Frontal cortex (tissue), 4 donors: ENCODE results near the gene OLA1. TPM values are rescaled to one million over a fixed set of nuclear protein-coding genes. Genes with fewer than 3 reads are reported as not detected.
A peak's percentile ranks its signal among the peaks of the same experiment; 100 is the strongest.
"Not testable (repeated sequence)": the region's sequence is repeated elsewhere in the genome, so short reads cannot be mapped to it uniquely, and the experiment has no call there.

Source experiments
- DNase-seq, 2 donors: peaks; one replicate each; pipeline ENCODE4 v3.0.0; 2012; ENCODE audit warnings: low spot score in 2 of 2
- FAIRE-seq: peaks from 2 replicates; lab custom pipeline; 2012; peaks lifted over from hg19 to GRCh38; lab: Jason Lieb, UNC
- total RNA-seq: library from RNA; depleted of rRNA; stranded (reverse); fragments of >200 nt; gene quantifications from one replicate; pipeline ENCODE4 v1.2.3, GENCODE V29; 2014
- donor health status: control.
- donor health status: control.
- donor health status: control.

OLA1 gene
- 114 TPM for total RNA-seq

GRCh38 chr2:174248187-174248997 lies at the start of gene OLA1:
Gene OLA1 (minus strand): TSS chr2:174248532. CDS start chr2:174246815, 1,717 bp downstream.
- no peak for FAIRE-seq

GRCh38 chr2:174292908-174293307 lies 44.6 kb upstream of the OLA1 start:
- DNase-seq (no peak), FAIRE-seq (no peak)

More at GRCh38 chr2:174248187-174248997, at the start of gene OLA1:
- DNase-seq = peak; percentile 96 to 97

GRCh38 chr2:174286172-174286571 lies 37.8 kb upstream of the OLA1 start:
- DNase-seq (no peak), FAIRE-seq (no peak)

GRCh38 chr2:174282441-174282840 lies 34.1 kb upstream of the OLA1 start:
- FAIRE-seq (no peak), DNase-seq (no peak)

DNA sequence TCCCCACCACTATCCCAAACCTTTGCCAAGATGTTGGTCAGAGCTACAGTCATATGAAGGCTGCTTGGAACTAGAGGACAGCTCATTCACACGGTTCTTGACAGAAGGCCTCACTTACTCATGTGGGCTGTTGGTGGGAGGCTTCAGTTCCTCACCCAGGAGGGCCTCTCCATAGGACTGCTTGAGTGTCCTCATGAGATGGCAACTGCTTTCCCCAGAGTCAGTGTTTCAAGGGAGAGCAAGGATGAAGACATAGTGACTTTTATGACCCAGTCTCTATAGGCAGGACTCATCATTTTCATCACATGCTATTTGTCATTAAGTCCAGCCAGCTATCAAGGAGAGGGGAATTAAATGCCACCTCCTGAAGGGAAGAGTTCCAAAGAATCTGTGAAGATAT lies 33.4 kb upstream of the OLA1 start:
- no peak for FAIRE-seq

GRCh38 chr2:174280596-174280995 lies 32.3 kb upstream of the OLA1 start:
- no peak for DNase-seq
- no peak for FAIRE-seq

More for the DNA sequence above, 33.4 kb upstream of the OLA1 start:
- no peak for DNase-seq

DNA sequence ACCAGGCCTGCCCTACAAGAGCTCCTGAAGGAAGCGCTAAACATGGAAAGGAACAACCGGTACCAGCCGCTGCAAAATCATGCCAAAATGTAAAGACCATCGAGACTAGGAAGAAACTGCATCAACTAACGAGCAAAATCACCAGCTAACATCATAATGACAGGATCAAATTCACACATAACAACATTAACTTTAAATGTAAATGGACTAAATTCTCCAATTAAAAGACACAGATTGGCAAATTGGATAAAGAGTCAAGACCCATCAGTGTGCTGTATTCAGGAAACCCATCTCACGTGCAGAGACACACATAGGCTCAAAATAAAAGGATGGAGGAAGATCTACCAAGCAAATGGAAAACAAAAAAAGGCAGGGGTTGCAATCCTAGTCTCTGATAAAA lies 21.9 kb upstream of the OLA1 start:
- not testable (repeated sequence) for FAIRE-seq, DNase-seq

DNA sequence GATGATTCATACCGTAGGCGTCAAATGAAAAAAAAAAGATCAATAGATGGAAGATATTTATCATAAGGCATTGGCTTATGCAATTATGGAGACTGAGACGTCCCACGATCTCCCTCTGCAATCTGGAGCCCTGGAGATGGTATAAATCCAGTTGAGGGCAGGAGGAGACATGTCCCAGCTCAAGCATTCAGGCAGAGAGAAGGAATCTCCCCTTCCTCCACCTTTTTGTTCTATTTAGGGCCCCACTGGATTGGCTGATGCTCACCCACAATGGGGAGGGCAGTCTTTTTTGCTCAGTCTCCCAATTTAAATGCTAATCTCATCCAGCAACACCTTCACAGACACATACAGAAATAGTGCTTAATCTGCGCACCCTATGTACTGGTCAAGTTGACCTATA lies 18.0 kb upstream of the OLA1 start:
- DNase-seq = no peak
- FAIRE-seq = no peak

DNA sequence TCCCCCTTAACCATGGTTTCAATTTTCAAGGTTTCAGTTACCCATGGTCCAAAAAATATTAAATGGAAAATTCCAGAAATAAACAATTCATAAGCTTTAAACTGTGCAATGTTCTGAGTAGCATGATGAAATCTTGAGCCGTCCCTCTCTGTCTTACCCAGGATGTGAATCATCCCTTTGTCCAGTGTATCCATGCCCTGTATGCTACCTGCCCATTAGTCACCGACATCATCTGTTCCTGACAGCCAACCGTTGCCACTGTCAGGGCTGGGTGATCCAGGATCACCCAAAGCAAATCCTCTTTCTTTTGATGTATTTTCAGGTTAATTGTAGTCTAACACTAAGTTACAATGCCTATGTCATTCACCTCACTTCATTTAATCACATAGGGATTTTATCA lies 15.7 kb upstream of the OLA1 start:
- DNase-seq (no peak), FAIRE-seq (no peak)

DNA sequence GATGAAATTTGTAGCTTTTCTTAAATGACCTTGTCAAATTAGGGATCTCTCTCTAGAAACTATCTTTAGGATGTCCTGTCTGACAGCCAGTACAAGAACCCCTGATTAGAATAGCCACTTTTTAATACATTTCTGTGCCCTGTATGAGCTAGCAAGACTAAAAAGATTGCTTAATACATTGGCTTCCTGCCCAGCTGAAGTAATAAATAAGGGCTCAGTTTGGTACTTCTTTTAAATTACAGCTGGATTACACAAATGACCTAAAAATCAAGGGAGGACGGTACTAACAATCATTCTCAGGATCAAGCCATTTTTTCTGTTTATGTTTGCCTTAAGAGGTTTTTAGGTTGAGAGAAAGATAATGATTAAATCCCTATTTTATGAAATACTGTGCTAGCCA lies 11.6 kb upstream of the OLA1 start:
- no peak for DNase-seq
- FAIRE-seq = no peak

GRCh38 chr2:174254267-174254666 lies 5.9 kb upstream of the OLA1 start:
- DNase-seq = no peak
- no peak for FAIRE-seq

DNA sequence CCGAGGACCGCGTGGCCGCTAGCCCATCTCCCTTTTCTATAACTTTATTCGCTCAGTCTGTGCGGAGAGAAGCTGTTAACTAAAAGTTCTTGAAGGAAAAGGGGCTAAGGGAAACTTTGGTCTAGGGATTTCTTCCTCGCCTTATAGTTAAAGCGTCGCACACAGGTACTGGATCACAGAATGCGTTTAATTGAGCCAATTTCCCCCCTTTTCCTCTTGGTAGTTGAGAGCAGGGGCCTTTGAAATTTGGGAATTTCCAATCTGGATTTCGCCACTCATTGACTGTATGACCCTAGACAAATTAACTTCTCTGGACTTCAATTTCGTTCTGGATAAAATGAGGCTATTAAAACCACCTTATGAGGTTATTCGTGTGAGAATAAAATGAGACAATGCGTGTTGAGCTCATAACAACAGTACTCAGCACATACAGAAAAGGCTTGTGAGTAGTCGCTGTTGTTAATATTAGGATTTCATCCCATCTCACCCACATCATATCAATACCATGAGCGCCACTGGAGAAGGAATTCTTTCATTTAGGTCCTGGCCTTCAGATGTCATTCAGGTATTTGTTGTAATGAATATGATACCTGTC lies 763 bp upstream of the OLA1 start:
- no peak for FAIRE-seq
- no peak for DNase-seq

GRCh38 chr2:174247474-174248186 lies 702 bp downstream of the OLA1 start:
- peak in 1 of 2 donors; percentile 19 for DNase-seq

DNA sequence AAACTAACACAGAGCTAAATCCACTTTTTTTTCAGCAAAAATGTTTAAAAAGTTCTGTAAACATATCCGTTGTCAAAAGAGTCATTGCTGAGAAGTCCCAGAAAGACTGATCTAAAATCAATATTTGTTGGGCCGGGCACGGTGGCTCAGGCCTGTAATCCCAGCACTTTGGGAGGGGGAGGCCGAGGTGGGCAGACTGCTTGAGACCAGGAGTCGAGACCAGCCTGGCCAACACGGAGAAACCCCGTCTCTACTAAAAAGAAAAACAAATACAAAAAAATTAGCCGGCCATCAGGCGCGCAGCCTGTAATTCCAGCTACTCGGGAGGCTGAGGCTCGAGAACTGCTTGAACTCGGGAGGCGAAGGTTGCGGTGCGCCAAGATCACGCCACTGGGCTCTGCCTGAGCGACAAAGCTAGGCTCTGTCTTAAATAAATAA lies 1.4 kb downstream of the OLA1 start:
- no peak for FAIRE-seq
- no peak for DNase-seq

More at GRCh38 chr2:174247474-174248186, 702 bp downstream of the OLA1 start:
- no peak for FAIRE-seq

DNA sequence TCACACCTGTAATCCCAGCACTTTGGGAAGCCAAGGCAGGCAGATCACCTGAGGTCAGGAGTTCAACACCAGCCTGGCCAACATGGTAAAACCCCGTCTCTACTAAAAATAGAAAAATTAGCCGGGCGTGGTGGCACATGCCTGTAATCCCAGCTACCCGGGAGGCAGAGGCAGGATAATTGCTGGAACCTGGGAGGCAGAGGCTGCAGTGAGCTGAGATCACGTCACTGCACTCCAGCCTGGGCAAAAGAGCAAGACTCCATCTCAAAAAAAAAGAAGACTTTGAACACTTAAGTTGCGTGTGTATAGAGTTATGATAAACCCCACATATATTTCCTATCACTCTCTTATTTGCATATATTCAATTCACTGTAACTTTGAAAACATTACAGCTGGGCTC lies 2.7 kb downstream of the OLA1 start:
- DNase-seq, FAIRE-seq: not testable (repeated sequence)

DNA sequence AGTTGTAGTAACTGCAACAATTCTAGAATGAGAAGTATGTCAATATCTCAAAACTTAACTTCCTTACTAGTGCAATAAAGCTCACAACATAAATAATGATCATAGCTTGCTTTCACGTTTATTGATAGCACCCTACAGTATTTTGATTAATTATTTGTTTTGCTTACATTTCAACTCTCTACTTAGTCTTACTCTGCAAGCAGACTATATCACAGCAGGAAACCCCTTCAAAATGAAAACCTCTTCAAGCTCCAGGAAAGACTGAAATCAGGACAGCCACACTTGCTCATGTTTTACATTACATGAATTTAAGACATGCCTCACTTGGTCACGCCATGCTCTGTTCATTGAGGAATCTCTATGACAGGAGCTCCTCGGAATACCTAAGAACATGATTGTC lies 3.3 kb downstream of the OLA1 start:
- no peak for DNase-seq
- no peak for FAIRE-seq

DNA sequence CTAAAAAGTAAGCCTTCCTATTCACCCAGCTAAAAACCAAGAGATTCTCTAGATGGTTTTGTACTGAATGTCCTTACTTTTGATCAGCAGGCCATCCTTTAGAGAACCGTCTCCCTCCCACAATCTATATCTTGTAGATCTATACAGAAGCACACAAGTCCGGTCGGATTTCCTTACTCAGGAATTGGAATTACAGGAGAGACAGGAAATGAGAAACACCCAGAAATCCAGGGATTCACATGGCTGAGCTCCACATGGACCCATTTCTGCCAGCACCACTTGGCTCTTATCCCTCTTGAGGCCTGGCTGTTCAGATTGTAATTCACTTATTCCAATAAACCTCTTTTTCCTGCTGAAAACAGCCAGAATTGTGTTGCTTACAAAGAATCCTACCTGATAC lies 4.5 kb downstream of the OLA1 start:
- no peak for FAIRE-seq
- no peak for DNase-seq

GRCh38 chr2:174240097-174240496 lies 8.2 kb downstream of the OLA1 start:
- FAIRE-seq = no peak
- DNase-seq = no peak

- DNase-seq (no peak), FAIRE-seq (no peak)
Measured at GRCh38 chr2:174236429-174236828, 11.9 kb downstream of the OLA1 start.

GRCh38 chr2:174235680-174236079 lies 12.7 kb downstream of the OLA1 start:
- FAIRE-seq = no peak
- no peak for DNase-seq

- FAIRE-seq (no peak), DNase-seq (no peak)
Measured at GRCh38 chr2:174233771-174234275, 14.5 kb downstream of the OLA1 start.
